GM12874 (cell line): ENCODE results near the gene SEMA3F.

Source experiments
- TF ChIP-seq, protein P1 (sequence below): IDR thresholded peaks from 2 replicates; pipeline ENCODE4 v1.5.1; 2011; ENCODE audit warnings: low read depth, mild to moderate bottlenecking, control low read depth, low read length, moderate library complexity; ENCODE audit not compliant: insufficient read depth

SEMA3F gene

GRCh38 chr3:50201573-50202315, 46.6 kb downstream of the SEMA3F start:
- TF ChIP-seq, protein P1, sequence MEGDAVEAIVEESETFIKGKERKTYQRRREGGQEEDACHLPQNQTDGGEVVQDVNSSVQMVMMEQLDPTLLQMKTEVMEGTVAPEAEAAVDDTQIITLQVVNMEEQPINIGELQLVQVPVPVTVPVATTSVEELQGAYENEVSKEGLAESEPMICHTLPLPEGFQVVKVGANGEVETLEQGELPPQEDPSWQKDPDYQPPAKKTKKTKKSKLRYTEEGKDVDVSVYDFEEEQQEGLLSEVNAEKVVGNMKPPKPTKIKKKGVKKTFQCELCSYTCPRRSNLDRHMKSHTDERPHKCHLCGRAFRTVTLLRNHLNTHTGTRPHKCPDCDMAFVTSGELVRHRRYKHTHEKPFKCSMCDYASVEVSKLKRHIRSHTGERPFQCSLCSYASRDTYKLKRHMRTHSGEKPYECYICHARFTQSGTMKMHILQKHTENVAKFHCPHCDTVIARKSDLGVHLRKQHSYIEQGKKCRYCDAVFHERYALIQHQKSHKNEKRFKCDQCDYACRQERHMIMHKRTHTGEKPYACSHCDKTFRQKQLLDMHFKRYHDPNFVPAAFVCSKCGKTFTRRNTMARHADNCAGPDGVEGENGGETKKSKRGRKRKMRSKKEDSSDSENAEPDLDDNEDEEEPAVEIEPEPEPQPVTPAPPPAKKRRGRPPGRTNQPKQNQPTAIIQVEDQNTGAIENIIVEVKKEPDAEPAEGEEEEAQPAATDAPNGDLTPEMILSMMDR: no peak

DNA sequence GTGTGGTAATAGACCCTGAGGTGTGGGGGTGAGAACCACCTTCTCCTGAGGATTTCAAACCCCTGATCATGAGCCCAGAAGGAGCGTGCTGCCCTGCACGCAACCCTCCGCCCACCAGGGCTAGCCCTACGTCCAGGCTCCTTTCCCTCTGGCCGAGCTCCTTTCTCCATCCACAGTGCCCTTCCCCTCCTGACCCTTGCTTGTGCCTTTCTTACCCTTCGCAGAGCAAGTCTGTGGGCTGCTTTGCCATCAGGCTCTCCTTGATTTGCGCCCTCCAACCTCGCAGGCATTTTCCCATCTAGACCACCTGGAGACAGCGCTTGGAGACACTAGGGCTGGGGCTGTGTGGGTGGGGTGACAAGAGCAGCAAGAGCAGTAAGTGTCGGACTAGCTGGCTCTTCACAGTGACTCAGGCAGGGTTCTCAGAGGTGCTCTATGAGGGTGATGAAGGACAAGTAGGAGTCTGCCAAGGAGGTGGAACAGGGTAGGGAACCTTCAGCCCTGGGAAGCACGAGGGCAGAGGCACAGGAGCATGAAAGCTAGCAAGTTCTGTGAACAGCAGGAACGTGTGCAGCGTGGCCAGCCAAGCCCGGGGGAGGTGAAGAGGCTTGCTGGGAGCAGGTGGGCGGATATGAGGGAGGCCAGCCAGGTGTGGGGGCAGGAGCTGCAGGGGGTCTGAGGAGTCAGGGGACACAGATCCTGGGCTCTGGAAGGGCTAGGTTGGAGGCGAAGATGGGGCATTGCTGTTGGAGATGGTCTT, 47.4 kb downstream of the SEMA3F start:
- TF ChIP-seq, protein P1: no peak

GRCh38 chr3:50203113-50203808, 48.1 kb downstream of the SEMA3F start:
- TF ChIP-seq, protein P1: no peak

- TF ChIP-seq, protein P1: no peak
Measured at GRCh38 chr3:50203809-50204803, 49.0 kb downstream of the SEMA3F start.

GRCh38 chr3:50204804-50205412, 49.8 kb downstream of the SEMA3F start, which contains the start of gene SLC38A3:
Gene SLC38A3 (plus strand): TSS chr3:50205271. CDS start chr3:50214200, 8,929 bp downstream.
- TF ChIP-seq, protein P1: no peak

DNA sequence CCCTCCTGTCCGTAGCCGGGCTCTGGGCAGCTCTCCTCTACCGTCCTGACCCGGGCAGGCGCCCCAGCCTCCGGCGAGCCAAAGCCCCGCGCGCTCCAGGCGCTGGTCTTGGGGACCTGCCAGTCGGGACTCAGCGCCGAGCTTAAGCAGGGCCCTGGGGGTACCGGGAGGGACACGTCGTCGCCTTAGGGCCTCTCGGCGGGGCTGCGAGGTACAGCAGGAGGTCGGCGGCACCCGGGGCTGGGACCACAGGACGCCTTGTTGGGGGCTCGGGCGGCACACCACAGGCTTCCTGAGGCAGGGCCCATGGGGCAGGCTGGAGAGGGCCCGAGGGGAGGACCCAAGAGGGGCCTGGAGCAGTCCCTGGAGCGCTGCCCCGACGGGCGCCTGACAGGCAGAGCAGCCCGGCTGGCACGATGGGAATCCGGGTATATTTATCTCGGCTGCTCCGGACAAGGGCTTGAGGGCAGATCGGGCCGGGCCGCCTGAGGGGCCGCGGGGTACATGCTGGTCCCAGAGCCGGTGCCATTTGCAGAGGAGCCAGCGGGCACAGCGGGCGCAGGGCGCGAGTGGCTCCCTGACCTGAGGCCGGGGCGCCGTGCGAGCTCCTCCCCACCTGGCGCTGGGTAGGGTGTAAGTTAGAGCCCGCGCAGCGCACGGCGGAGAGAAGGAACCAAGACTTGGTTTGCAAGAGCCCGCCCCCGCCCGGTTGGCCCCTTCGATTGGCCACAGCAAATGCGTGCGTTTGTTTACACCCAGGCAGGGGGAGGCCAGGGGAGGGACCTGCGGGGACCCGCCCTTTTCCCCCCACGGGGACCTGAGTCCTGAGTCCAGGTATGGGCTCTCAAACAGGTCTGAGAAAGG, 50.5 kb downstream of the SEMA3F start:
- TF ChIP-seq, protein P1: no peak
